SK-N-MC (cell line): ENCODE measurements around the gene TEX14.

ENCODE experiments used
- EZH2 ChIP-seq: fragments of 200-600 bp; sonication (generic); IDR thresholded peaks from one replicate; pipeline ENCODE4 v1.6.1; 2017; ENCODE audit warnings: antibody characterized with exemption
- FOXP2 ChIP-seq: optimal IDR thresholded peaks from 2 replicates; pipeline ENCODE3; 2011; ENCODE audit warnings: mild to moderate bottlenecking, moderate library complexity; ENCODE audit not compliant: insufficient read depth; ENCODE audit errors: extremely low read length, control extremely low read depth
- POLR2AphosphoS5 ChIP-seq: IDR thresholded peaks from 2 replicates; pipeline ENCODE4 v1.6.1; 2012; ENCODE audit warnings: mild to moderate bottlenecking, low read depth, low read length, borderline replicate concordance

GRCh38 chr17:58640202-58640601 is 51.6 kb downstream of the TEX14 start:
- TF ChIP-seq FOXP2, result no peak
- TF ChIP-seq POLR2AphosphoS5, result no peak
- no peak for TF ChIP-seq EZH2
